IPS DF 4.7 (cell line): ENCODE measurements around the gene GRK5.

Experiments
- DNase-seq: peaks from one replicate; pipeline ENCODE4 v3.0.0-alpha.2; 2013; ENCODE audit warnings: low spot score; ENCODE audit errors: extremely low read depth

The GRK5 gene

GRCh38 chr10:119339109-119339508 lies 131.7 kb downstream of the GRK5 start:
- no peak for DNase-seq

GRCh38 chr10:119340893-119341458 lies 133.6 kb downstream of the GRK5 start:
- no peak for DNase-seq

GRCh38 chr10:119341459-119342301 lies 134.3 kb downstream of the GRK5 start:
- no peak for DNase-seq

GRCh38 chr10:119342335-119342734 lies 135.0 kb downstream of the GRK5 start:
- no peak for DNase-seq

- DNase-seq, result no peak
Measured at GRCh38 chr10:119343011-119343601, 135.7 kb downstream of the GRK5 start.

- DNase-seq, result no peak
Measured at GRCh38 chr10:119344381-119344780, 137.0 kb downstream of the GRK5 start.

- DNase-seq, result no peak
Measured at GRCh38 chr10:119346095-119346832, 138.9 kb downstream of the GRK5 start.

GRCh38 chr10:119347181-119347974 lies 140.0 kb downstream of the GRK5 start:
- DNase-seq, result no peak

- no peak for DNase-seq
Measured at GRCh38 chr10:119348106-119348505, 140.7 kb downstream of the GRK5 start.

- no peak for DNase-seq
Measured at GRCh38 chr10:119348516-119349240, 141.3 kb downstream of the GRK5 start.

- no peak for DNase-seq
Measured at GRCh38 chr10:119349341-119349740, 142.0 kb downstream of the GRK5 start.

GRCh38 chr10:119349937-119350501 lies 142.6 kb downstream of the GRK5 start:
- no peak for DNase-seq

GRCh38 chr10:119350502-119351097 lies 143.2 kb downstream of the GRK5 start:
- DNase-seq, result no peak

GRCh38 chr10:119351189-119351588 lies 143.8 kb downstream of the GRK5 start:
- DNase-seq, result no peak

GRCh38 chr10:119352042-119352441 lies 144.7 kb downstream of the GRK5 start:
- no peak for DNase-seq

- no peak for DNase-seq
Measured at GRCh38 chr10:119352807-119353206, 145.4 kb downstream of the GRK5 start.

GRCh38 chr10:119353421-119353820 lies 146.1 kb downstream of the GRK5 start:
- DNase-seq, result no peak

- no peak for DNase-seq
Measured at GRCh38 chr10:119355930-119356329, 148.6 kb downstream of the GRK5 start.

- DNase-seq, result no peak
Measured at GRCh38 chr10:119357412-119358151, 150.2 kb downstream of the GRK5 start.
